ENCODE results near the gene LMX1B. TPM values are rescaled to one million over a fixed set of nuclear protein-coding genes. Genes with fewer than 3 reads are reported as not detected.

The LMX1B gene
- total and polyA plus RNA-seq, 2 donors (not counting 3 experiments of a cell fraction or from before 2014, with no cell fraction given): not detected

DNA sequence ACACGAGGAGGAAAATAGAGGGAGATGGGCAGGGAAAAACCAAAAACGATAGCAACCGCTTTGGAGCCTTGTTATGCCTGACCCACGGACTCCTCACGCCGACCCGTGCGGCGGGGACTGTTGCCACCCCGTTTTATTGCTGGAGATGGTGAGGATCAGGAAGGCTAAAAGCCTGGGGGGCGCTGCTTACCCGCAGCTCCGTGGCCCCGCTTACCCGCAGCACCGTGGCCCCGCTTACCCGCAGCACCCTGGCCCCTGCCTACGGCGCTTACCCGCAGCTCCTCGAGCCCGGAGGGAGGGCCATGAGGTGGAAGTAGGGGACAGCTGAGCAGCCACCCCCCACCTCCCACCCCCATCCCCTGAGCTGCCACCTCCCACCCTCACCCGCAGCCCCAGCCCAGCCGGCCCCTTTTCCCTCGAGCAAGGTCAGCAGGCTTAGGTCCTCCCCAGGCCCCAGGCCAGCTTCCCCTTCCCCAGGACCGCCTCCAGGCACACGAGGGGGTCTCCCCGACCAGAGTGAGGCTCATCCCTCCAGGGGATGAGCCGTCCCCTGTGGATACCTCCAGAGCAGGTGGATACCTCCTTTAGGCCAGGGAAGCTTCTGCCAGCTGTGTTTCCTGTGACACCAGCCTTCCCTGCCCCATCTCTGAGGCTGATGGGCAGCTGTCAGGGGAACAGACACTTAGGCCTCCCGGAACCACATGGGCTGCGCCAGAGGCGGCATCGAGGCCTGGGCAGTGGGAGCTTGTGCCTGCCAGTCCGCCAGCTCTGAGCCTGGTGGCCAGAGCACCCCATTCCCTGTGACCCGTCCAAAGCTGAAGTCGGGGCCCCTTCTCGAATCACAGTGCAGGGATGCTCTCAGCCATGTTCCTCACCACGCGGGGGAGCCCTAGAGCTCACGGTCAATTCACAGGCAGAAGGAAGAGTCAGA lies 92.3 kb downstream of the LMX1B start:
- no peak overlapping the region for H3K4me3 ChIP-seq (replicated peaks in 1 of 3; ENCODE audit: insufficient read depth in 1 of 3, low read depth in 1 of 3, low read length in 3 of 3)
- POLR2A ChIA-PET: no interaction called here
- H3K4me2 ChIP-seq (ENCODE audit: insufficient read depth, low read length): no peak overlapping the region
- no peaks in the 10 kb centered on the region for H4K20me1 ChIP-seq (replicated peaks; ENCODE audit: control insufficient read depth, extremely low read depth, insufficient read depth, low read length)
- BruUV-seq (replicated peaks): no TSS peak
- peaks cover 0 to 5% of the 10 kb centered on the region in 2 experiments for H3K27me3 ChIP-seq (ENCODE audit: control insufficient read depth in 2 of 2, insufficient read depth in 2 of 2, low read length in 2 of 2)
- no peak overlapping the region for H3K27ac ChIP-seq (ENCODE audit: insufficient read depth, low read depth, low read length)
- no peaks in the 10 kb centered on the region for H3K36me3 ChIP-seq (ENCODE audit: control insufficient read depth in 2 of 2, extremely low read depth in 1 of 2, insufficient read depth in 2 of 2, low read length in 2 of 2)
- H3K9me3 ChIP-seq (replicated peaks; ENCODE audit: control insufficient read depth, insufficient read depth, low read length): no peaks in the 10 kb centered on the region
- H2AFZ ChIP-seq (ENCODE audit: low read depth, low read length): peak overlapping the region; percentile 63
- FAIRE-seq: peak; percentile 80
- intact Hi-C loops (cut with micrococcal nuclease) (loop anchor here (1.0 kb wide), 1 partner anchor 75 kb away; no protein-coding TSS in a partner anchor), dilution Hi-C loops (cut with MboI; ENCODE audit: extremely low pct_ligation_motif_present, low sequenced_read_pairs) (no loop called here)
- DNase-seq (ENCODE audit: low read depth, low spot score): peak; percentile 28
- no peak for TF ChIP-seq POLR2AphosphoS5 (IDR thresholded peaks at IDR 0.05; ENCODE audit: insufficient read depth, low read depth, low read length)
- TF ChIP-seq, protein P1, sequence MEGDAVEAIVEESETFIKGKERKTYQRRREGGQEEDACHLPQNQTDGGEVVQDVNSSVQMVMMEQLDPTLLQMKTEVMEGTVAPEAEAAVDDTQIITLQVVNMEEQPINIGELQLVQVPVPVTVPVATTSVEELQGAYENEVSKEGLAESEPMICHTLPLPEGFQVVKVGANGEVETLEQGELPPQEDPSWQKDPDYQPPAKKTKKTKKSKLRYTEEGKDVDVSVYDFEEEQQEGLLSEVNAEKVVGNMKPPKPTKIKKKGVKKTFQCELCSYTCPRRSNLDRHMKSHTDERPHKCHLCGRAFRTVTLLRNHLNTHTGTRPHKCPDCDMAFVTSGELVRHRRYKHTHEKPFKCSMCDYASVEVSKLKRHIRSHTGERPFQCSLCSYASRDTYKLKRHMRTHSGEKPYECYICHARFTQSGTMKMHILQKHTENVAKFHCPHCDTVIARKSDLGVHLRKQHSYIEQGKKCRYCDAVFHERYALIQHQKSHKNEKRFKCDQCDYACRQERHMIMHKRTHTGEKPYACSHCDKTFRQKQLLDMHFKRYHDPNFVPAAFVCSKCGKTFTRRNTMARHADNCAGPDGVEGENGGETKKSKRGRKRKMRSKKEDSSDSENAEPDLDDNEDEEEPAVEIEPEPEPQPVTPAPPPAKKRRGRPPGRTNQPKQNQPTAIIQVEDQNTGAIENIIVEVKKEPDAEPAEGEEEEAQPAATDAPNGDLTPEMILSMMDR (IDR thresholded peaks at IDR 0.05; ENCODE audit: extremely low read depth in 1 of 2, insufficient read depth in 1 of 2, low read depth in 1 of 2, low read length in 2 of 2): peak; percentile 51 to 77
- CTCF ChIA-PET: interaction anchor here (0.7 to 11.3 kb wide), 51 partner anchors 9 to 280 kb away, joined by 3 to 675 read pairs (median 5); partner anchors contain the start of gene ZBTB43
- no peaks in the 10 kb centered on the region for H3K79me2 ChIP-seq (ENCODE audit: control insufficient read depth, insufficient read depth, low read length)
- no peaks in the 10 kb centered on the region for H3K9me1 ChIP-seq (replicated peaks; ENCODE audit: control insufficient read depth, extremely low read depth, insufficient read depth, low read length)
- no peak overlapping the region for H3K9ac ChIP-seq (replicated peaks; ENCODE audit: extremely low read depth, insufficient read depth, low read length)
- no peaks in the 10 kb centered on the region for H3K4me1 ChIP-seq (ENCODE audit: control insufficient read depth, extremely low read depth, insufficient read depth, low read length)

DNA sequence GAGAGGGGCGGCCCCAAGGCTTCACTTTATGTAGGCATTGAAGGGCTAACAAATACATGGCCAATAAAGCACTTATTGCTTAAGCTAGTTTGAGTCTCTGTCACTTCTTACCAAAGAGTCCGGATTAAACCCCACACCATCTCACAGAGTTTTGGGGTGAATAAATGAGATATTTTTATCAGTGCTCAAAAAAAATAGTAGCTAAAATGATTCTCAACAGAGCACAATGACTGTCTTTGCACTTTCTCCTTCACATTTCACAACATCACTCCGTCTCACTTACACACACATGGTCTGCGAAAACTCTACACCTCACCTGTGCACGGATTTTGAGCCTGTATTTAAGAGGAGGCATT lies 92.9 kb downstream of the LMX1B start:
- ChIA-PET CTCF (interaction anchor here (0.7 to 11.3 kb wide), 21 partner anchors 8 to 109 kb away, joined by 3 to 675 read pairs (median 6); partner anchors contain the start of gene ZBTB43), POLR2A (no interaction called here)
- no peak for TF ChIP-seq GATA2 (IDR thresholded peaks at IDR 0.05; ENCODE audit: insufficient read depth, insufficient read length, low read depth, low read length)
- TF ChIP-seq MYC (IDR thresholded peaks at IDR 0.05; ENCODE audit: low read depth, low read length): no peak
- no peak for TF ChIP-seq POLR2AphosphoS5 (IDR thresholded peaks at IDR 0.05; ENCODE audit: insufficient read depth, low read depth, low read length)
- no peak for TF ChIP-seq EZH2 (IDR thresholded peaks at IDR 0.05; ENCODE audit: borderline replicate concordance, low read depth, low read length, severe bottlenecking)
- TF ChIP-seq POLR2A (IDR thresholded peaks at IDR 0.05; ENCODE audit: low read depth, low read length): no peak
- TF ChIP-seq FOS (IDR thresholded peaks at IDR 0.05; ENCODE audit: borderline replicate concordance, insufficient read depth, low read length): no peak
- TF ChIP-seq, protein P2, sequence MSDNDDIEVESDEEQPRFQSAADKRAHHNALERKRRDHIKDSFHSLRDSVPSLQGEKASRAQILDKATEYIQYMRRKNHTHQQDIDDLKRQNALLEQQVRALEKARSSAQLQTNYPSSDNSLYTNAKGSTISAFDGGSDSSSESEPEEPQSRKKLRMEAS (IDR thresholded peaks at IDR 0.05; ENCODE audit: insufficient read depth, insufficient read length): no peak
- TF ChIP-seq, protein P1 (IDR thresholded peaks at IDR 0.05; ENCODE audit: extremely low read depth in 1 of 2, insufficient read depth in 1 of 2, low read depth in 1 of 2, low read length in 2 of 2): no peak
- no peak for TF ChIP-seq JUN (IDR thresholded peaks at IDR 0.05; ENCODE audit: borderline replicate concordance, insufficient read depth, insufficient read length, low read depth)
- H3K36me3 ChIP-seq (ENCODE audit: control insufficient read depth in 2 of 2, extremely low read depth in 1 of 2, insufficient read depth in 2 of 2, low read length in 2 of 2): no peaks in the 10 kb centered on the region
- no peak overlapping the region for H3K9ac ChIP-seq (replicated peaks; ENCODE audit: extremely low read depth, insufficient read depth, low read length)
- no peak for FAIRE-seq
- no peaks in the 10 kb centered on the region for H4K20me1 ChIP-seq (replicated peaks; ENCODE audit: control insufficient read depth, extremely low read depth, insufficient read depth, low read length)
- intact Hi-C loops (cut with micrococcal nuclease): no loop called here
- DNase-seq (ENCODE audit: low read depth, low spot score): no peak
- peaks cover 0 to 5% of the 10 kb centered on the region in 2 experiments for H3K27me3 ChIP-seq (ENCODE audit: control insufficient read depth in 2 of 2, insufficient read depth in 2 of 2, low read length in 2 of 2)
- H3K4me1 ChIP-seq (ENCODE audit: control insufficient read depth, extremely low read depth, insufficient read depth, low read length): no peaks in the 10 kb centered on the region
- no TSS peak for BruUV-seq (replicated peaks)
- dilution Hi-C loops (cut with MboI; ENCODE audit: extremely low pct_ligation_motif_present, low sequenced_read_pairs): no loop called here
- no peak overlapping the region for H3K4me3 ChIP-seq (replicated peaks in 1 of 3; ENCODE audit: insufficient read depth in 1 of 3, low read depth in 1 of 3, low read length in 3 of 3)
- H3K9me3 ChIP-seq (replicated peaks; ENCODE audit: control insufficient read depth, insufficient read depth, low read length): no peaks in the 10 kb centered on the region
- no peaks in the 10 kb centered on the region for H3K79me2 ChIP-seq (ENCODE audit: control insufficient read depth, insufficient read depth, low read length)
- no peak overlapping the region for H3K27ac ChIP-seq (ENCODE audit: insufficient read depth, low read depth, low read length)
- no peaks in the 10 kb centered on the region for H3K9me1 ChIP-seq (replicated peaks; ENCODE audit: control insufficient read depth, extremely low read depth, insufficient read depth, low read length)
- H2AFZ ChIP-seq (ENCODE audit: low read depth, low read length): no peak overlapping the region
- no peak overlapping the region for H3K4me2 ChIP-seq (ENCODE audit: insufficient read depth, low read length)

Measured in endothelial cell of umbilical vein (primary cell).